RWPE1 (cell line): ENCODE results near the gene ADIG.

ENCODE experiments used
- CTCF ChIA-PET: fragments of 350-600 bp; sonication (Branson Sonifier 250); formaldehyde crosslinking; extraction: SDS; loops from one replicate; lab custom pipeline; 2021; lab: Yijun Ruan, JAX
- POLR2A ChIA-PET: fragments of 400-600 bp; formaldehyde crosslinking; extraction: SDS; loops from one replicate; lab custom pipeline; 2020; ENCODE audit warnings: antibody characterized with exemption; ENCODE audit not compliant: low non-redundant PET; lab: Yijun Ruan, JAX
- DNase-seq: peaks from one replicate; pipeline ENCODE4 v3.0.0; 2012; ENCODE audit warnings: low spot score
- H3K27ac ChIP-seq: fragments of 450-650 bp; 2 replicates; pipeline ENCODE4 v1.5.1; 2017
- CTCF ChIP-seq: fragments of 450-650 bp; conservative IDR thresholded peaks from 2 replicates; pipeline ENCODE4 v1.5.1; 2017; ENCODE audit warnings: low read depth, mild to moderate bottlenecking

The ADIG gene

GRCh38 chr20:38600057-38600456 is 19.1 kb downstream of the ADIG start:
- POLR2A ChIA-PET = no interaction called here
- DNase-seq = no peak
- CTCF ChIA-PET = no interaction called here
- TF ChIP-seq CTCF = no peak
- no peak overlapping the region for H3K27ac ChIP-seq

- no peak within 1 kb of the TSS for H3K27ac ChIP-seq
- ChIA-PET CTCF (interaction anchor here (0.5 kb wide), 1 partner anchor 38 kb away, joined by 3 read pairs; no protein-coding TSS in a partner anchor), POLR2A (interaction anchor here (0.6 kb wide), 1 partner anchor 138 kb away, joined by 5 read pairs; no protein-coding TSS in a partner anchor)
- no peak for TF ChIP-seq CTCF
- DNase-seq = peak; percentile 80
These were observed 20.5 kb downstream of the ADIG start, which contains the start of gene ARHGAP40 for GRCh38 chr20:38601216-38602184. Gene ARHGAP40 (plus strand): TSS chr20:38601809.

GRCh38 chr20:38602185-38602581 is 21.2 kb downstream of the ADIG start:
- DNase-seq = no peak
- H3K27ac ChIP-seq = no peak overlapping the region
- CTCF ChIA-PET = no interaction called here
- POLR2A ChIA-PET = no interaction called here
- TF ChIP-seq CTCF = no peak

- no peak for TF ChIP-seq CTCF
- no peak for DNase-seq
- H3K27ac ChIP-seq = no peak overlapping the region
- ChIA-PET CTCF (interaction anchor here (0.7 kb wide), 1 partner anchor 403 kb away, joined by 6 read pairs; no protein-coding TSS in a partner anchor), POLR2A (interaction anchor here (1.4 kb wide), 1 partner anchor 14 kb away, joined by 5 read pairs; no protein-coding TSS in a partner anchor)
These were observed 22.3 kb downstream of the ADIG start for GRCh38 chr20:38603286-38603685.

- POLR2A ChIA-PET = interaction anchor here (1.4 kb wide), 1 partner anchor 12 kb away, joined by 5 read pairs; no protein-coding TSS in a partner anchor
- no peak overlapping the region for H3K27ac ChIP-seq
- DNase-seq = peak; percentile 99
- CTCF ChIA-PET = interaction anchor here (0.6 kb wide), 2 partner anchors 21 to 145 kb away, joined by 3 read pairs; no protein-coding TSS in a partner anchor
- no peak for TF ChIP-seq CTCF
These were observed 23.9 kb downstream of the ADIG start for GRCh38 chr20:38604873-38605303.

GRCh38 chr20:38607351-38607750 is 26.4 kb downstream of the ADIG start:
- CTCF ChIA-PET = interaction anchor here (0.6 kb wide), 1 partner anchor 286 kb away, joined by 3 read pairs; no protein-coding TSS in a partner anchor

More at GRCh38 chr20:38607351-38607750, 26.4 kb downstream of the ADIG start:
- TF ChIP-seq CTCF = no peak
- POLR2A ChIA-PET = no interaction called here
- no peak for DNase-seq
- H3K27ac ChIP-seq = no peak overlapping the region
